ENCODE measurements around the gene PDS5A.
"Not testable (repeated sequence)": the region's sequence is repeated elsewhere in the genome, so short reads cannot be mapped to it uniquely, and the experiment has no call there.

Gene PDS5A

DNA sequence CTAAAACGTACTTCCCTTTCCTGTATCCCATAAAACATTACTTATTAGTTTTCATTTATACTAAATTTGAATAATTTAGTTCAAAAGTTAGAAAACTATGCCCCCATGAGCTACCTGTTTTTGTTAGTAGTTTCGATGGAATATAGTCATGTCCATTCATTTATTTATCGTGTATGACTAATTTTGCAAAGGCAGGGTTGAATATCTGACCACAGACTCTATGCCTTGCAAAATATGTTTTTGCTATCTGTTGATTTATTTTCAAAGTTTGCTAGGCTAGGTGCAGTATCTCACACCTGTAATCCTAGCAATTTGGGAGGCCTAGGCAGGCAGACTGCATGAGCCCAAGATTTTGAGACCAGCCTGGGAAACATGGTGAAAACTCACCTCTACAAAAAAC lies 78.4 kb downstream of the PDS5A start:
- DNase-seq, result no peak

DNA sequence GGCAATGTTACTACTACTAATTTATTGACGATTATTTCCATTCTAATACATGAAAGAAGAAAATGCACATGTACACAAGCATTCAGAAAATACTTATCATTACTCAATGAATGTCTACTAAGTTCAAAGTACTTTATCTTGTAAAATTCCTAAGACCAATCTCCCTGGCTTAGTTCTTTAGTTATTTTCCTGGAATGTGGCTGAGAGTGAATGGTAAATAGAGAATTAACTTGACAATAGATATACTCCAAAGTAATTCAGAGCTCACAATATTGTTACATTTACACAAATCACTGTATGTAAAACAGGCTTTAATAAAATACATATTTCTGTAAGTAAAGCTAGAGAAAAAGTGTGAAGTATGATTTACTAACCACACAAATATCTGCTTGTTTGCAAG lies 79.7 kb downstream of the PDS5A start:
- no peak for DNase-seq

DNA sequence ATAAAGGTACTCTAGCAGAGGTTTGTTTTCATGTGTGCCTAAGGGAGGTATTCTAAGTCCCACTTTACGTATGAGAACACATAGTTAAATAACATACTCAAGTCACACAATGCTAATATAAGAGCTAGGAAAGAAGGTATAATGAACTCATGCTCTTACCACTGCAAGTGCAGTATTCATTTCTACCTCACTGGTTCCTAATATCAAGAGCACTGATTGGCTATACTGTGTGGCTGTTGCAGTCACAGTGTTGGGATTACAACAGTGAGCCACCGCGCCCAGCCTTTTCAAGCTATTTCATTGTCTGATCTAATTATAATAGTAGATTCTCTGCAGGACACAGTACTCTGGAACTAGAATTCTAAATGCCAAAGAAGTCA lies 84.0 kb downstream of the PDS5A start:
- no peak for DNase-seq

DNA sequence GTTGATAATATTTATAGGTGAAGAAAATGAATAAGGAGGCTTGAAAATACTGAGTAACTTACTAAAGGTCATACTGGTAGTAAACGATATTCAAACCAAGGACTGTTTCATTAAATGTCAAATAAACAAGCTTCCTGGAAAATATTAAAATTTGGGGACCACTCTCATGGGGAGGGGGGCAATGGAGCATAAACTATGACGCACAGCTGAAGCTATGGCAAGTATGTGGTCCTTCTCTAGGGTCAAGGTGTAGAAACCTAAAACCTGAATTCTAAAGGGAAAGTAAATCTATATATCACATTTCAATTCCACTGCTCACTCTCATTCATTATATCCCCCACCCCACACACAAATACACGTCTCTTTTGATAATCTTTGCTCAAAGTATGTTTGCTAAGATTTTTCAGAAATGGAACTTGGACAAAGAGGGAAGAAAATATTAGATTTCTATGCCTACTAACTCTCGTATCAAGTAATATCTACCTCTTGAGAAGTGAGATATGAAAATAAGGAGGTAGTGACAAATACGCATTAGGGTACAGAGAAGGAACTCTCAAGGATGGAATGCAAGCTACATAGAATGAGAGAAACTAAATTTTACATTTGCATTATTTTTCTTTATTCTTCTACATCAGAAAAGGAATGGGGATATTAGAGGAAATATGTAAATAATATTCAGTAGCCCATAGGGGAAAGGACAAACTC lies 84.6 kb downstream of the PDS5A start:
- DNase-seq, result no peak

GRCh38 chr4:39889226-39889625 lies 88.5 kb downstream of the PDS5A start:
- DNase-seq, result no peak

DNA sequence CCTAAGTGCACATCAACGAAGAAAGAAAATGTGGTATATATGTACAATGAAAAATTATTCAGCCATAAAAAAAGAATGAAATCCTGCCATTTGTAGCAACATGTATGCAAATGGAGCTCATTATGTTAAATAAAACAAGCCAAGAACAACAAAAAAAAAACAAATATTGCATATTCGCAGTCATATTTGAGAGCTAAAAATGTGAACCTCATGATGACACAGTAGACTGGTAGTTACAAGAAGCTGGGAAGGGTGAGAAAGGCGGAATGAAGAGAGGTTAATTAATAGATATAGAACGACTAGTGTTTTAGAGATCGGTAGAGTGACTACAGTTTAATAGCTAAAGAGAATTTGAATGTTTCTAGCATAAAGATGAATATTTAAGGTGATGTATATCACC lies 89.2 kb downstream of the PDS5A start:
- no peak for DNase-seq

DNA sequence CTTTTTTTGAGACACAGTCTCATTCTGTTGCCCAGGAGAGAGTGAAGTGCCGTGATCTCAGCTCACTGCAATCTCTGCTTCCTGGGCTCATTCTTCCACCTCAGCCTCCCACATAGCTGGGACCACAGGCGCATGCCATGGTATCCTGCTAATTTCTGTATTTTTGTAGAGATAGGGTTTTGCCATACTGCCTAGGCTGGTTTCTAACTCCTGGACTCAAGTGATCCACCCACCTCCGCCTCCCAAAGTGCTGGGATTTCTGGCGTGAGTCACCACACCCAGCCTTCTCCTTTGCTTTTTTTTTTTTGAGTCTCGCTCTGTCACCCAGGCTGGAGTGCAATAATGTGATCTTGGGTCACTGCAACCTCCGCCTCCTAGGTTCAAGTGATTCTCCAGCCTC lies 94.1 kb downstream of the PDS5A start:
- no peak for DNase-seq

DNA sequence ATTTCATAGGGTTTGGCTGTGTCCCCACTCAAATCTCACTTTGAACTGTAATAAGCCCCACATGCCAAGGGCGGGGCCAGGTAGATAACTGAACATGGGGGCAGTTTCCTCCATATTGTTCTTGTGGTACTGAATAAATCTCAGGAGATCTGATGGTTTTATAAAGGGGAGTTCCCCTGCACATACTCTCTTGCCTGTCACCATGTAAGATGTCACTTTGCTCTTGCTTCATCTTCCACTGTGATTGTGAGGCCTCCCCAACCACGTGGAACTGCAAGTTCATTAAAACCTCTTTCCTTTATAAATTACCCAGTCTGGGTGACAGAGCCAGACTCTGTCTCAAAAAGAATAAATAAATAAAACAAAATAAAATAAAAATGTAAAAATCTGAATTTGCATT lies 95.9 kb downstream of the PDS5A start:
- DNase-seq, result no peak

DNA sequence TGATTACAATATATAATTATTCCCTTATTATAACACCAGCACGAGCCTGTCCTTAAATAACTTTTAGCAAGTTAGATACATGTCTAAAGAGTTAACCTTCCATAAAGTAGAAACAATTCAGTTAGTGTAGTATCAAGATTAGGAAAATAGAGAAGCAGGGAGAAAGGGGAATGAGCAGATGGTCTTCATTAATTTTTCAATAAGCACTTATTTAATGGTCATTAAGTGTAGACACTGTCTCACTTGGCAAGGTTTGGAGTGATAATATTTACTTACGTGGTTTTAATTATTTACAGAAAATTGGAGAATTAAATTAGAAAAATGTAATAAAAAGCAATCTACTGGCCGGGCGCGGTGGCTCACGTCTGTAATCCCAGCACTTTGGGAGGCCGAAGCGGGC lies 99.7 kb downstream of the PDS5A start:
- no peak for DNase-seq

GRCh38 chr4:39873823-39874222 lies 103.9 kb downstream of the PDS5A start:
- no peak for DNase-seq

DNA sequence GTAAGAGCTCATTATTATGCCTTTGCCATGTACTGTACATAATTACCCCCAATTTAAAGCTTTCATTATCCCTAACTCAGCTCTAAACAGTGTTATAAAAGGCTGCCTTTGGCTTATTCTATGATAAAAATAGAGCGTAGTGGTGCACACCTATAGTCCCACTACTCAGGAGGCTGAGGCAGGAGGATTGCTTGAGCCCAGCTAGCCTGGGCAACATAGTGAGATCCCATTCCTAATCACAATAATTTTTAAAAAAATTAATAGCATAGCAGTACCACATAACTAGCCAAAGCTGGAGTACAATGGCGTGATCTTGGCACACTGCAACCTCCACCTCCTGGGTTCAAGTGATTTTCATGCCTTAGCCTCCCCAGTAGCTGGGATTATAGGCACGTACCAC lies 112.4 kb downstream of the PDS5A start:
- DNase-seq, result no peak

GRCh38 chr4:39864391-39864790 lies 113.3 kb downstream of the PDS5A start:
- DNase-seq, result no peak

DNA sequence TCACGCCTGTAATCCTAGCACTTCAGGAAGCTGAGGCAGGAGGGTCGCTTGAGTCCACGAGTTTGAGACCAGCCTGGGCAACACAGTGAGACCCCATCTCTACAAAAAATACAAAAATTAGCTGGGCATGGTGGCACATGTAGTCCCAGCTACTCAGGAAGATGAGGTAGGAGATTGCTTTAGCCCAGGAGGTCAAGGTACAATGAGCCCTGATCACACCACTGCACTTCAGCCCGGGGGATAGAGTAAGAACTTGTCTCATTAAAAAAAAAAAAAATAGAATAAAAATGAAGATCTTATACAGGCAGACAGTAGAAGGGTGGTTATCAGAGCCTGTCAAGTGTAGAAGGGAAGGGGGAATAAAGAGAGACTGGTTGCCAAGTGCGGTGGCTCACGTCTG lies 116.9 kb downstream of the PDS5A start:
- DNase-seq, result no peak

DNA sequence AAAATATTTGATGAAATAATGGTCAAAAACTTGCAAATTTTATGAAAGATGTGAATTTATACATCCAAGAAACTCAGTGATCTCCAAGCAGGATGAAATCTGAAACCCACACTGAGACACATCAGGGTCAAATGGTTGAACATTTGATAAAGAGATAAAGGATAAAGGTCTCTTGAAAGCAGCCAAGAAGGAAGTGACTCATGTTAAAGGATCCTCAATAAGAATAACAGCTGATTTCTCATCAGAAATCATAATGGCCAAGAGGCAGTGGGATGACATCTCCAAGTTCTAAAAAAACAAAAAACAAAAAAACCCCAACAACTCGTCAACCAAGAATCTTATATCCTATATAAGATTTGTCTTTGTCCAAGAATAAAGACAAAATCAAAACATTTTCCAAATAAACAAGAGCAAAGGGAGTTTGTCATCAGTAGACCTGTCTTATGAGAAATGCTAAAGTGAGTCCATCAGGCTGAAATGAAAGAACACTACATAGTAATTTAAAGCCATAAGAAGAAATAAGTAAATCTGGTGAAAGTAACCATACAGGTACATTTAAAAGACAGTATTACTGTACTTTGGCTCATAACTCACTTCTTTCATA lies 121.7 kb downstream of the PDS5A start:
- no peak for DNase-seq

DNA sequence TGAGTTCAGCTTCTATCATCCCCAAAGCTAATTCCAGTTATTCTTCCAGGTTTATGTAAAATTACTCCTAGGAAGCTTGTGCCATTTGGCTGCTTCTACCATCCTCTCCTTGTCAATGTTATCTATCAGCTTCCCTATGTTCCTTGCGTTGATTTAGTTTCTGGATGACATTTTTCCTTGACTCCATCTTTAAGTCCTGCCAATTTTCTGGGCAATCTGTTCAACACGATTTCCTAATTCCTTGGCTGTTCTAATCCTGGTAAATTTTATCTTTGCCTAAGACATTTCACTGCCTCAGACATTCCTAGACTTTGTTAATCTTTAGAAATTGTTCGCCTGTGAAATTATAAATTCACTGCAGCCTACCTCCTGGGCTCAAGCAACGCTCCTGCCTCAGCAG lies 125.1 kb downstream of the PDS5A start:
- DNase-seq, result no peak

GRCh38 chr4:39850727-39851126 lies 127.0 kb downstream of the PDS5A start:
- no peak for DNase-seq

DNA sequence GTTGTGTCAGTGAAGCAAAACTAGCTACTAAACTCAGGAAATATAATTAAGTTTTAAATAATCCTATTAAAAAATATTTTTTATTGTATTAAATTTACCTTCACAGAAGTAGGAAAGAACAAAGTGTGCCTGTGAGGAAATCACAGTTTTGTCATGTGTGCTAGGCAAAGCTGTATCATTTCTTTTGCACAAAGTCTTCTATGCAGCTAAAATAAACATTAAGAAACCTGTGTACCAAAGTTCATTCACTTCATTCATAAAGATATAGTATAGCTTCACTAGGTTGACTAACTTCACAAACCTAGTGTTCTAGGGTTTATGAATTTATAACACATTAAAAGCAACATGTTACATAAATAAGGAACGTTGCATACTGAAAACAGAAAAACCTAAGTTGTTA lies 131.0 kb downstream of the PDS5A start:
- DNase-seq, result no peak

- DNase-seq, result no peak
Measured at GRCh38 chr4:39846120-39846519, 131.6 kb downstream of the PDS5A start.

- no peak for DNase-seq
Measured at GRCh38 chr4:39841894-39842293, 135.8 kb downstream of the PDS5A start.

GRCh38 chr4:39840516-39840915 lies 137.2 kb downstream of the PDS5A start:
- not testable (repeated sequence) for DNase-seq

GRCh38 chr4:39840027-39840426 lies 137.7 kb downstream of the PDS5A start:
- no peak for DNase-seq

GRCh38 chr4:39838431-39838830 lies 139.3 kb downstream of the PDS5A start:
- not testable (repeated sequence) for DNase-seq

DNA sequence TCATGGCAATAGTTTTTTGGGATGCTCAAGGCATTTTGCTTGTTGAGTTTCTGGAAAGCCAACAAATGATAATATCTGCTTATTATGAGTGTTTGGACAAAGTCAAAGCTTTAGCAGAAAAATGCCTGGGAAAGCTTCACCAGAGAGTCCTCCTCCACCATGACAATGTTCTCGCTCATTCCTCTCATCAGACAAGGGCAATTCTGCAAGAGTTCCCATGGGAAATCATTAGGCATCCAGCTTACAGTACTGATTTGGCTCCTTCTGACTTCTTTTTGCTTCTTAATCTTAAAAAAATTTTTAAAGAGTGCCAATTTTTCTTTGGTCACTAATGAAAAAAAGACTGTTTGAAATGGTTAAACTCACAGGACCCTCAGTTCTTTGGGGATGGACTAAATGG lies 143.4 kb downstream of the PDS5A start:
- no peak for DNase-seq

DNA sequence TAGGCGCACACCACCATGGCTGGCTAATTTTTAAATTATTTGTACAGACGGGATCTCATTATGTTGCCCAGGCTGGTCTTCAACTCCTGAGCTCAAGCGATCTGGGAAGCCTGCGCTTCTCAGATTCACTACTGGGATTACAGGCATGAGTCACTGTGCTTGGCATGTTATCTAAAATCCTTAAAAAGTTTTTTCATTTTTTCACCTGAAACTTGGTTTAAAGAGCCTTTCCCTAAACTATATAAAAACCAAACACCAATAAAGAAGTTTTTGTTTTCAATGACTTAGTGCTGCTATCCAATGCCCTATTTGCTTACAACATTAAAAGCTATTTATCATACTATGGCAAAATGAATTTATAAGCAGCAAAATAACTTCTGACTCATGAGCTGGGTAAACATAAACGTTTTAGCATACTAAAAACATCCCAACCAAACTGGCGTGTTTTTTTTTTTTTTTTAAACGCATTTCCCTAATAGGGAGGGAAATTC lies 151.9 kb downstream of the PDS5A start:
- DNase-seq, result no peak

GRCh38 chr4:39825090-39825489 lies 152.6 kb downstream of the PDS5A start:
- no peak for DNase-seq

Measured in hematopoietic multipotent progenitor cell treated with erythropoietin and hydrocortisone succinate and interleukin-3 and kit ligand, for 8 days (in vitro differentiated cells).